Left ventricle myocardium inferior (tissue), 1 donor: ENCODE measurements around the gene MVB12A. TPM values are rescaled to one million over a fixed set of nuclear protein-coding genes. Genes with fewer than 3 reads are reported as not detected.

Experiments used
- DNase-seq: peaks from one replicate; pipeline ENCODE4 v3.0.0-alpha.2; 2020
- H3K27ac ChIP-seq: fragments of 200-600 bp; replicated peaks from 2 replicates; pipeline ENCODE4 v1.8.0; 2021
- H3K27me3 ChIP-seq: fragments of 200-600 bp; 2 replicates; pipeline ENCODE4 v1.8.0; 2021; ENCODE audit warnings: low read depth
- H3K36me3 ChIP-seq: fragments of 200-600 bp; 2 replicates; pipeline ENCODE4 v1.8.0; 2021
- H3K4me1 ChIP-seq: fragments of 200-600 bp; 2 replicates; pipeline ENCODE4 v1.8.0; 2021
- H3K4me3 ChIP-seq: fragments of 200-600 bp; 2 replicates; pipeline ENCODE4 v1.8.0; 2021; ENCODE audit warnings: mild to moderate bottlenecking, moderate library complexity
- H3K9me3 ChIP-seq: fragments of 200-600 bp; replicated peaks from 2 replicates; pipeline ENCODE4 v1.8.0; 2021
- intact Hi-C: fragments of 100-400 bp; cut with micrococcal nuclease; formaldehyde crosslinking; loops from one replicate; pipeline ENCODE4 v1.11.0; 2022
- total RNA-seq: library from RNA; stranded (reverse); fragmentation: NEBNext Ultra II Directional; extraction: Animal tissue kit (Norgen Biotek cat#: 25700); gene quantifications from one replicate; pipeline ENCODE4 v1.2.1, GENCODE V29; 2021
- TF ChIP-seq, protein P1 (sequence below): fragments of 200-600 bp; IDR thresholded peaks from 2 replicates; pipeline ENCODE4 v1.8.0; 2021; ENCODE audit warnings: antibody characterized with exemption, mild to moderate bottlenecking, borderline replicate concordance
- donor health status: DM: no; HTN: yes; CAD: no; lungs with severe emphysema.

MVB12A gene
- total RNA-seq, 1 donor from 2014 or later, result 19.6 TPM

DNA sequence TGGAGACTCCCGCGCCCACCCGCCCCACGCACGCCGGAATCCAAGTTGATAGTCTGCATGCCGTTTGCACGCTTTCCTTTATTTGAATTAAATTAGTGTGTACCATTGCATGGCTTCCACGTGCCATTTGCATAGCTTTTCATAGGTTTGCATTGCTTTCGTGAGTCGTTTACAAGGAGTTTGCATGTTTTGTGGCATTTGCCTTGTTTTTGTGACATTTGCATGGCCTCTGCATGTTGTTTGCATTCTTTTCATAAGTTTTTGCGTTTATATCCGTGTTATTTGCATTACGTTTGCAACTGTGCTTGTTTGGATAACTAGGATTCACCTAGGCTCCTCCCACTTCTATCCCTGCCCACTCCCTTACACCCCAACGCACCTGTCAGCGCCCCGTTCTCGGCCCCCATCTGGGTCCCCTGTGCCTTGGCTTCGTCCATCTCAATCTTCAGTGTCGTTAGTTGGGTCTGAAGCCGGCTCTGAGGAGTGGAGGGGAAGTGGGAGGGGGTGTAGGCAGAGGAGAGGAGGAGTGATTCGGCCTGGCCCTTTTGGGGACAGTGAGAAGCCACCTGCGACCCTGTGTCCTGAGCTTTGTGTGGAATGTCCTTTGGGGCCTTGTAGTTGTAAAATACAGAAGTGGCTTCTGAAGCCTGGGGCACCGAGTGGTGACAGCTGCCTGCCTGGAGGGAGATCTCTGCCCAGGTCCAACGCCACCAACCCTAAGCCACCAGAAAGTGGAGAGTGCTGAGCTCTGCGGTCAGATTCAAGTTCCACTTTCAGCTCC is 28.3 kb upstream of the MVB12A start:
- H3K36me3 ChIP-seq, result no peaks in the 10 kb centered on the region
- H3K4me1 ChIP-seq, result peaks cover 33% of the 10 kb centered on the region
- H3K27me3 ChIP-seq, result peaks cover 48% of the 10 kb centered on the region
- H3K4me3 ChIP-seq, result peak overlapping the region; percentile 64
- intact Hi-C loops, result no loop called here
- DNase-seq, result no peak
- H3K27ac ChIP-seq, result no peak overlapping the region
- TF ChIP-seq, protein P1, sequence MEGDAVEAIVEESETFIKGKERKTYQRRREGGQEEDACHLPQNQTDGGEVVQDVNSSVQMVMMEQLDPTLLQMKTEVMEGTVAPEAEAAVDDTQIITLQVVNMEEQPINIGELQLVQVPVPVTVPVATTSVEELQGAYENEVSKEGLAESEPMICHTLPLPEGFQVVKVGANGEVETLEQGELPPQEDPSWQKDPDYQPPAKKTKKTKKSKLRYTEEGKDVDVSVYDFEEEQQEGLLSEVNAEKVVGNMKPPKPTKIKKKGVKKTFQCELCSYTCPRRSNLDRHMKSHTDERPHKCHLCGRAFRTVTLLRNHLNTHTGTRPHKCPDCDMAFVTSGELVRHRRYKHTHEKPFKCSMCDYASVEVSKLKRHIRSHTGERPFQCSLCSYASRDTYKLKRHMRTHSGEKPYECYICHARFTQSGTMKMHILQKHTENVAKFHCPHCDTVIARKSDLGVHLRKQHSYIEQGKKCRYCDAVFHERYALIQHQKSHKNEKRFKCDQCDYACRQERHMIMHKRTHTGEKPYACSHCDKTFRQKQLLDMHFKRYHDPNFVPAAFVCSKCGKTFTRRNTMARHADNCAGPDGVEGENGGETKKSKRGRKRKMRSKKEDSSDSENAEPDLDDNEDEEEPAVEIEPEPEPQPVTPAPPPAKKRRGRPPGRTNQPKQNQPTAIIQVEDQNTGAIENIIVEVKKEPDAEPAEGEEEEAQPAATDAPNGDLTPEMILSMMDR, result peak; percentile 37
- H3K9me3 ChIP-seq, result peaks cover 12% of the 10 kb centered on the region

DNA sequence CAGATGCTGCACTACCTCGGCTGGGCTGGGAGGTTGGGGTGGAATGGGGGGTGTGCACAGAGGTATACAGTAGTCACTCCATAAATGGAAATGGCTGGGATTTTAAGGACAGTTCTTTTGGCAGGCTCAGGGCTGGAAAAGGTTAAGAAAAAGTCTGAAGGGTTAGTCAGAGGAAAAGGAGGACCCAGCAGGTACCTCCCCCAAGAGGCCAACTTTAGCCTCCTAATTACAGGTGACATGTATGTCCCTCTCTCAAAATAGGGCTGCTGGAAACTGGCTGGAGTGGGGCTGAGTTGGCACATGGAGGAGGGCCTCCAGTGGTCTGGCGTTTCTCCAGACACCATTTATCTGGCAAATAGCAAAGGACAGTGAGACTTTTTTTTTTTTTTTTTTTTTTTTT is 26.8 kb upstream of the MVB12A start:
- Histone ChIP-seq H3K36me3 (no peaks in the 10 kb centered on the region), H3K4me1 (peaks cover 33% of the 10 kb centered on the region), H3K9me3 (peaks cover 12% of the 10 kb centered on the region), H3K27me3 (peaks cover 48% of the 10 kb centered on the region), H3K27ac (no peak overlapping the region), H3K4me3 (no peak overlapping the region)
- intact Hi-C loops, result no loop called here
- no peak for DNase-seq
- TF ChIP-seq, protein P1, result no peak

DNA sequence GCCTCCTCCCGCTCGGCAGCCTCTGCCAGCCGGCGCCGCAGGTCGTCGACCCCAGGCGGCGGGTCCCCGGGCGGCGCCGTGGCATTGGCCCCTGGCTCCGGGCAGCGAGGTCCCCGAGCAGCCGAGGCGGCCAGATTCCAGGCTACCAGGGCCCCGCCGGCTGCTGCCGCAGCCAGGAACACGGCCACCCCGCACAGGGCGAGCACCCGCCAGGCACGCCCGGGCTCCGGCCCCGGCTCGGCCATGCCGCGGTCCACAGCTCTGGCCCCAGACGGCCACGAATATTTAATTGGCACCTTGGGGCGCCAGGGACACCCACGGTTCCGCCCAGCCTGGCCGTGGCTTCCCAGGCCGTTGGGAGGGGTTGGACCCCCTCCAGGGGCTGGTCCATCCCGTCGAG is 25.9 kb upstream of the MVB12A start, which contains the start of gene CCDC194:
Gene CCDC194 (minus strand): TSS at position 283 of the 400 bp plus-strand sequence. CDS start 38 bp downstream, at position 245.
- DNase-seq, result no peak
- H3K36me3 ChIP-seq, result no peaks in the 10 kb centered on the region
- H3K27ac ChIP-seq, result peak within 1 kb of the TSS; percentile 18

DNA sequence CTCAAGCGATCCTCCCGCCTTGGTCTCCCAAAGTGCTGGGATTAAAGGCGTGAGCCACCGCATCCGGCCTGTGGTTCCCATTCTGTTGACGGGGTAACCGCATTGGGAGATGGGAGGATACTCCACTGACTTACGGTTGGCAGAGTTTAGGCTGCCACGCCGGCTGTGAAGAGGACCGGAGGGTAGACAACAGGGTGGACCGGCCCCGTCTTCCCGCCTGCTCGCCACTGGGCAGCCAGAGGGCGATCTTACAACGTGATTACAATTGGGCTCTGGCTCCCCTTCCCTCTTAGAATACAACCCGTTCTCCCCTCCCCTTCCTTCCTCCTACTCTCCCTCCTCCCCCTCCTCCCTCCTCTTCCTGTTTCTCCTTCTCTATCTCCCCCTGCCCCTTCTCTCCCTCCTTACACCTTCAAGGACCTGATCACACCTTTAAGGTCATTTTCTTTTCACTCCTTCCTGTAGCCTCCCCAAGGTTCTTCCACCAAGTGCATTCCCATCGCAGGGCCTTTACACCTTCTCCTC is 24.9 kb upstream of the MVB12A start:
- H3K27me3 ChIP-seq, result peaks cover 48% of the 10 kb centered on the region
- H3K36me3 ChIP-seq, result no peaks in the 10 kb centered on the region
- TF ChIP-seq, protein P1, result peak; percentile 75
- peak overlapping the region; percentile 18 for H3K27ac ChIP-seq
- DNase-seq, result peak; percentile 68
- peaks cover 33% of the 10 kb centered on the region for H3K4me1 ChIP-seq
- no peaks in the 10 kb centered on the region for H3K9me3 ChIP-seq
- H3K4me3 ChIP-seq, result no peak overlapping the region
- intact Hi-C loops, result no loop called here

More for the DNA sequence above, 25.9 kb upstream of the MVB12A start, which contains the start of gene CCDC194:
- intact Hi-C loops, result no loop called here
- TF ChIP-seq, protein P1, result no peak
- Histone ChIP-seq H3K4me3 (peak within 1 kb of the TSS; percentile 11), H3K4me1 (peaks cover 33% of the 10 kb centered on the region), H3K27me3 (peaks cover 48% of the 10 kb centered on the region), H3K9me3 (peaks cover 8% of the 10 kb centered on the region)

DNA sequence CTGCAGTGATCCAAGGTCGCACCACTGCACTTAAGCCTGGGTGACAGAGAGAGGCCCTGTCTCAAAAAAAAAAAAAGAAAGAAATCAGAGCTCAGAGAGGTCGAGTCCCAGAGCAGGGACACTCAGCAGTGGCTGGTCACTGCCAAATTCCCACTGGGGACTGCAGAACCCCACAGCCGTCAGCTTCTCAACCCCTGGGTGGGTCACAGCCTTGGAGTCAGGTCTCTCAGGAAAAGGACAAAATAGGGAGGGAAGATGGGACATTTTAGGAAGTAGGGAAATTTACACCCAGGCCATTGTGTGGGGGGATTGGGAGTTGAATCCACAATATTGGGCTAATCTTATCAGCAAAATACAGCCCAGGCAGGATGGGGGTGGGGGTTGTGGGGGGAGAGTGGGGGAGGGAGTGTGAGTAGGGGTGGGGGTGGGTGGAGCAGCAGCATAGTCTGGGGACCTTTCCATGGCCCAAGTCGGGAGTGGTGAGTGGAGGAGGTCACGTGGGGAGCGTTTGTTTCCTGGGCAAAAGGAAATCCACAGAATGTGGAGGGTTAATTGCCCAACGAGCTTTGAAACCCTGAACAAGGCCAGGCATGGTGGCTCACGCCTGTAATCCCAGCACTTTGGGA is 20.8 kb upstream of the MVB12A start:
- Histone ChIP-seq H3K27me3 (peaks cover 40% of the 10 kb centered on the region), H3K4me1 (peaks cover 22% of the 10 kb centered on the region), H3K9me3 (no peaks in the 10 kb centered on the region), H3K27ac (no peak overlapping the region), H3K36me3 (no peaks in the 10 kb centered on the region), H3K4me3 (no peak overlapping the region)
- DNase-seq, result no peak
- TF ChIP-seq, protein P1, result no peak
- intact Hi-C loops, result no loop called here
